PC-9 (cell line): ENCODE measurements around the gene FYN. TPM values are rescaled to one million over a fixed set of nuclear protein-coding genes. Genes with fewer than 3 reads are reported as not detected.

ENCODE experiments used
- BruUV-seq: library from RNA; stranded (reverse); fragments of 400-500 nt; replicated peaks from 2 replicates; lab custom pipeline; 2021; lab: Mats Ljungman, UMichigan
- CTCF ChIA-PET: fragments of 300-600 bp; sonication (Branson Sonifier 250); formaldehyde crosslinking; loops from one replicate; lab custom pipeline; 2022; ENCODE audit warnings: antibody characterized with exemption; lab: Charles Lee
- POLR2A ChIA-PET: fragments of 300-600 bp; sonication (Branson Sonifier 250); formaldehyde crosslinking; loops from one replicate; lab custom pipeline; 2022; ENCODE audit warnings: antibody characterized with exemption; ENCODE audit not compliant: unreplicated experiment; lab: Charles Lee
- DNase-seq, 2 experiments: peaks; one replicate each; pipeline versions ENCODE4 v3.0.0 to v3.0.0-alpha.2; 2015 to 2022; ENCODE audit warnings: mixed read lengths in 1 of 2
- H2AFZ ChIP-seq: fragments of 200-600 bp; sonication (generic); 2 replicates; pipeline ENCODE4 v1.8.1; 2017; ENCODE audit warnings: antibody characterized with exemption
- H3F3A ChIP-seq: fragments of 200-600 bp; sonication (generic); 2 replicates; pipeline ENCODE4 v1.8.1; 2017; ENCODE audit warnings: antibody characterized with exemption, mild to moderate bottlenecking, low read depth; ENCODE audit not compliant: insufficient read depth
- H3K27ac ChIP-seq: fragments of 200-600 bp; sonication (generic); 2 replicates; pipeline ENCODE4 v1.6.1; 2016; ENCODE audit warnings: mixed run types
- H3K27me3 ChIP-seq: fragments of 200-600 bp; sonication (generic); 2 replicates; pipeline ENCODE4 v1.6.1; 2016; ENCODE audit warnings: low read depth, mixed run types; ENCODE audit not compliant: insufficient read depth
- H3K36me3 ChIP-seq: fragments of 200-600 bp; sonication (generic); 2 replicates; pipeline ENCODE4 v1.6.1; 2016; ENCODE audit warnings: low read depth, mixed run types
- H3K4me1 ChIP-seq: fragments of 200-600 bp; sonication (generic); replicated peaks from 2 replicates; pipeline ENCODE4 v1.6.1; 2016; ENCODE audit warnings: mixed run types; ENCODE audit not compliant: insufficient read depth
- H3K4me2 ChIP-seq: fragments of 200-600 bp; sonication (generic); 2 replicates; pipeline ENCODE4 v1.6.1; 2017; ENCODE audit warnings: mixed run types
- H3K4me3 ChIP-seq: fragments of 200-600 bp; sonication (generic); 2 replicates; pipeline ENCODE4 v1.6.1; 2016; ENCODE audit warnings: mixed run types
- H3K79me2 ChIP-seq: fragments of 200-600 bp; sonication (generic); 2 replicates; pipeline ENCODE4 v1.6.1; 2017; ENCODE audit warnings: low read depth, mixed run types
- H3K9me2 ChIP-seq: fragments of 200-600 bp; sonication (generic); 2 replicates; pipeline ENCODE4 v1.8.1; 2017; ENCODE audit warnings: mild to moderate bottlenecking; ENCODE audit not compliant: insufficient read depth
- H3K9me3 ChIP-seq: fragments of 200-600 bp; sonication (generic); 2 replicates; pipeline ENCODE4 v1.8.1; 2016; ENCODE audit warnings: low read depth; ENCODE audit not compliant: insufficient read depth
- H4K20me1 ChIP-seq: fragments of 200-600 bp; sonication (generic); 2 replicates; pipeline ENCODE4 v1.8.1; 2017; ENCODE audit not compliant: insufficient read depth
- EZH2 ChIP-seq: fragments of 200-600 bp; sonication (generic); IDR thresholded peaks from 2 replicates; pipeline ENCODE4 v1.8.0; 2017; ENCODE audit warnings: antibody characterized with exemption, low read depth
- intact Hi-C: fragments of 100-400 bp; cut with micrococcal nuclease; formaldehyde crosslinking; loops from one replicate; pipeline ENCODE4 v1.10.0; 2022; ENCODE audit not compliant: unreplicated experiment
- total RNA-seq: library from RNA; stranded (reverse); gene quantifications from 2 replicates; pipeline ENCODE4 v1.2.3, GENCODE V29; 2021
- TF ChIP-seq, protein P1 (sequence below): fragments of 200-600 bp; sonication (generic); conservative IDR thresholded peaks from 2 replicates; pipeline ENCODE4 v1.6.1; 2017; ENCODE audit warnings: mixed run types, antibody characterized with exemption, mild to moderate bottlenecking, moderate library complexity

FYN gene
- total RNA-seq, 1 experiment from 2014 or later = 53.3 TPM

- no peak overlapping the region for H3K27ac ChIP-seq
- no peak overlapping the region for H3K4me2 ChIP-seq
- no peaks in the 10 kb centered on the region; the same call in 1 of the 2 replicates for H4K20me1 ChIP-seq
- H3K9me3 ChIP-seq = no peaks in the 10 kb centered on the region
- 0 out of 2 replicates have a peak, but pooled peaks cover 4% of the 10 kb centered on the region for H3K36me3 ChIP-seq
- H2AFZ ChIP-seq = no peak overlapping the region
- H3F3A ChIP-seq = no peaks in the 10 kb centered on the region
- DNase-seq = no peak
- BruUV-seq = no TSS peak
- no peaks in the 10 kb centered on the region for H3K27me3 ChIP-seq
- H3K4me1 ChIP-seq = no peaks in the 10 kb centered on the region
- intact Hi-C loops = no loop called here
- ChIA-PET CTCF (interaction anchor here (0.5 kb wide), 1 partner anchor 368 kb away, joined by 3 read pairs; no protein-coding TSS in a partner anchor), POLR2A (no interaction called here)
- H3K4me3 ChIP-seq = no peak overlapping the region
- TF ChIP-seq, protein P1, sequence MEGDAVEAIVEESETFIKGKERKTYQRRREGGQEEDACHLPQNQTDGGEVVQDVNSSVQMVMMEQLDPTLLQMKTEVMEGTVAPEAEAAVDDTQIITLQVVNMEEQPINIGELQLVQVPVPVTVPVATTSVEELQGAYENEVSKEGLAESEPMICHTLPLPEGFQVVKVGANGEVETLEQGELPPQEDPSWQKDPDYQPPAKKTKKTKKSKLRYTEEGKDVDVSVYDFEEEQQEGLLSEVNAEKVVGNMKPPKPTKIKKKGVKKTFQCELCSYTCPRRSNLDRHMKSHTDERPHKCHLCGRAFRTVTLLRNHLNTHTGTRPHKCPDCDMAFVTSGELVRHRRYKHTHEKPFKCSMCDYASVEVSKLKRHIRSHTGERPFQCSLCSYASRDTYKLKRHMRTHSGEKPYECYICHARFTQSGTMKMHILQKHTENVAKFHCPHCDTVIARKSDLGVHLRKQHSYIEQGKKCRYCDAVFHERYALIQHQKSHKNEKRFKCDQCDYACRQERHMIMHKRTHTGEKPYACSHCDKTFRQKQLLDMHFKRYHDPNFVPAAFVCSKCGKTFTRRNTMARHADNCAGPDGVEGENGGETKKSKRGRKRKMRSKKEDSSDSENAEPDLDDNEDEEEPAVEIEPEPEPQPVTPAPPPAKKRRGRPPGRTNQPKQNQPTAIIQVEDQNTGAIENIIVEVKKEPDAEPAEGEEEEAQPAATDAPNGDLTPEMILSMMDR = no peak
- no peak for TF ChIP-seq EZH2
- no peaks in the 10 kb centered on the region for H3K79me2 ChIP-seq
- no peaks in the 10 kb centered on the region for H3K9me2 ChIP-seq
Measured at GRCh38 chr6:111676383-111676782, 196.9 kb downstream of the FYN start.

DNA sequence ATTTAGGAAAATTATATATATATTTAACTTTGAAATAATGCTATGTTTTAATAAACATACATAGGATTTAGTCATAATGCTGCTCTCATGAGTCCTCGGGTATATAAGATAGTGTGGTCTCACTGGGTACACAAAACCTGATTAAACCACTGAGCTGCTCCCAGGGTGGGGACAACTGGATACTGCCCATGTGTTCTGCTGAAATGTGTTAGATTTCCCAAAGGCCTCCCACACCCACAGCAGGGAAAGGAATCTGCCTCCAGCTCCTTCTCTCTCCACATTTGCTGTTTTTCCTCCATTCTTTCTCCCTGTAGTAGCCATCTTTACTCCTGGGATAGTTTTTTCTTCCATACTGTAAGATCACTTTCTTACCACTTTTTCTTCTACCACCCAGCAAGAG is 198.4 kb downstream of the FYN start:
- H3K36me3 ChIP-seq = 0 out of 2 replicates have a peak, but pooled peaks cover 8% of the 10 kb centered on the region
- DNase-seq = no peak

DNA sequence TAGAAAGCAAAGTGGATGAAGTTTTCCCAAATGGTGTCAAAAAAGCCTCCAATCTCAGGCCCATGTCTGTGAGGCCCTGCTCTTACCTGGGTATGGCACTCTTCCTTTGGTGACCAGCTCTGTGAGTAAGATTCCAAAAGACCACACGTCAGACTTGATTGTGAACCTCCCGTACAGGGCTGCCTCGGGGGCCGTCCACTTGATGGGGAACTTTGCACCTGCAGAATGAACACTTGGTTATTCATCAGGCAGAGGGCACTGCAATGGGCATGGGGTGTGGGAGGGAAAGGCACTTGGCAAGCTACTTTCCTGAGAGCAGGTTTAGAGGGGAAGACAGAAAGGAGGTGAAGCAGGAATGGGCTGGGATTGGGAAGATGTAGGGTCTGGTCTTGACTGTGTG is 198.8 kb downstream of the FYN start:
- Histone ChIP-seq H3K9me3 (no peaks in the 10 kb centered on the region), H4K20me1 (no peaks in the 10 kb centered on the region; the same call in 1 of the 2 replicates), H3K4me1 (no peaks in the 10 kb centered on the region), H3K27me3 (no peaks in the 10 kb centered on the region), H3K27ac (no peak overlapping the region), H3K79me2 (no peaks in the 10 kb centered on the region), H2AFZ (no peak overlapping the region), H3K4me2 (no peak overlapping the region), H3K4me3 (no peak overlapping the region), H3K36me3 (0 out of 2 replicates have a peak, but pooled peaks cover 8% of the 10 kb centered on the region), H3F3A (no peaks in the 10 kb centered on the region), H3K9me2 (no peaks in the 10 kb centered on the region)
- intact Hi-C loops = no loop called here
- DNase-seq = no peak
- POLR2A ChIA-PET = no interaction called here
- BruUV-seq = no TSS peak
- TF ChIP-seq EZH2 = no peak
- TF ChIP-seq, protein P1 = no peak
- CTCF ChIA-PET = no interaction called here

More for the DNA sequence above, 198.4 kb downstream of the FYN start:
- Histone ChIP-seq H3F3A (no peaks in the 10 kb centered on the region), H3K4me2 (no peak overlapping the region), H3K4me3 (no peak overlapping the region), H3K79me2 (no peaks in the 10 kb centered on the region), H3K4me1 (no peaks in the 10 kb centered on the region), H3K27me3 (no peaks in the 10 kb centered on the region), H3K9me2 (no peaks in the 10 kb centered on the region), H4K20me1 (no peaks in the 10 kb centered on the region; the same call in 1 of the 2 replicates), H3K27ac (no peak overlapping the region), H3K9me3 (no peaks in the 10 kb centered on the region), H2AFZ (no peak overlapping the region)
- BruUV-seq = no TSS peak
- no peak for TF ChIP-seq EZH2
- TF ChIP-seq, protein P1 = no peak
- CTCF ChIA-PET = no interaction called here
- POLR2A ChIA-PET = interaction anchor here (0.6 kb wide), 1 partner anchor 649 kb away, joined by 4 read pairs; no protein-coding TSS in a partner anchor
- intact Hi-C loops = no loop called here
